ENCODE data around the gene RNLS. TPM values are rescaled to one million over a fixed set of nuclear protein-coding genes. Genes with fewer than 3 reads are reported as not detected.

RNLS gene
- total and polyA plus RNA-seq, 2 of the 8 experiments (the other 6 are each of a cell fraction or from before 2014, with no cell fraction given), result 7.5 to 12.7 TPM

DNA sequence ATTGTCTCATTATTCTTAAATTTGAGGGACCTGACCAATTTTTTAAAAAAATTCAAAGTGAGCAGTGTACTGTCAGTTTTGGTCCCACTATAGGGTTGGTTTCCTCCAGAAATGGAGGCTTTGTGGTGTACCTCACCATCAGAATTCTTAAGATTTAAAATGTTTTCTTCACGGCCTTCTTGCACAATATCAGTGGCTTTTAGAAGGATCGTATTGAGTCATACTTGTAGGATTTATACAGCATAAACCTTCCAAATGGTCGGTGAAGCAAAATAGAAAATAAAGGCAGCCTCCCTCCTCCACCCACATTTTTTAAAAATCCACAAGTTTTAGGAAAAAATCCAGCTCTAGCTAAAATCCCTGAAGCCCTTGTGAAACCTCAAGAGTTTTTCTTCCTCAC is 126.4 kb downstream of the RNLS start:
- ChIA-PET CTCF (ENCODE audit: partially characterized antibody) (no interaction called here), POLR2A (ENCODE audit: partially characterized antibody) (no interaction called here)
- no peak overlapping the region for H4K91ac ChIP-seq (replicated peaks; ENCODE audit: insufficient read length, low read length)
- H3K23me2 ChIP-seq (ENCODE audit: low read depth, low read length), result no peaks in the 10 kb centered on the region
- 93% methylated on average over 3 of the region's 3 CpGs; no CpG with 5 or more reads in 1 of the 2 experiments for WGBS, 2 experiments (ENCODE audit: extremely low coverage in 1 of 2, insufficient coverage in 1 of 2, insufficient read length in 1 of 2, insufficient replicate concordance in 2 of 2, low coverage in 1 of 2, low lambda C conversion rate in 2 of 2, missing lambda C conversion rate in 1 of 2)
- H2BK15ac ChIP-seq (ENCODE audit: low read length), result no peak overlapping the region
- no peaks in the 10 kb centered on the region for H4K20me1 ChIP-seq (replicated peaks in 1 of 2; ENCODE audit: control insufficient read depth in 1 of 2, insufficient read depth in 2 of 2, low read length in 2 of 2)
- no peak overlapping the region for H2AFZ ChIP-seq (ENCODE audit: low read length)
- H3K23ac ChIP-seq (ENCODE audit: insufficient read length), result no peak overlapping the region
- H3K4me3 ChIP-seq (ENCODE audit: extremely low read depth in 1 of 4, insufficient read depth in 2 of 4, low read depth in 3 of 4, low read length in 4 of 4), result no peak overlapping the region
- DNase-seq (ENCODE audit: low read depth in 1 of 2, low spot score in 2 of 2) (no peak), FAIRE-seq (no peak)
- no peak overlapping the region for H4K5ac ChIP-seq (ENCODE audit: insufficient read length, low read depth, low read length)
- H2BK20ac ChIP-seq (ENCODE audit: low read length), result no peak overlapping the region
- H2BK12ac ChIP-seq (ENCODE audit: low read depth, low read length), result no peak overlapping the region
- H3K4ac ChIP-seq (replicated peaks; ENCODE audit: insufficient read length, low read depth, low read length), result no peak overlapping the region
- no peak overlapping the region for H3K56ac ChIP-seq (replicated peaks; ENCODE audit: insufficient read length, low read depth, low read length)
- H2AK5ac ChIP-seq (ENCODE audit: low read depth, low read length), result no peak overlapping the region
- no peaks in the 10 kb centered on the region for H3K4me1 ChIP-seq (replicated peaks in 1 of 4; ENCODE audit: control insufficient read depth in 3 of 4, insufficient read depth in 4 of 4, low read length in 3 of 4)
- no peak for TF ChIP-seq RAD21 (IDR thresholded peaks at IDR 0.05 in 1 of 2, conservative IDR thresholded peaks at IDR 0.05 in 1 of 2; ENCODE audit: low read depth in 2 of 2, low read length in 2 of 2)
- no peak for TF ChIP-seq TAF1 (IDR thresholded peaks at IDR 0.05; ENCODE audit: low read depth, low read length)
- TF ChIP-seq GTF2F1 (IDR thresholded peaks at IDR 0.05; ENCODE audit: borderline replicate concordance, low read depth, low read length), result no peak
- H4K8ac ChIP-seq (ENCODE audit: extremely low read depth, insufficient read depth, low read length), result no peak overlapping the region
- no peak overlapping the region for H3K4me2 ChIP-seq (ENCODE audit: insufficient read depth in 1 of 2, low read depth in 2 of 2, low read length in 2 of 2)
- H3K14ac ChIP-seq (ENCODE audit: insufficient read length), result no peak overlapping the region
- no peak overlapping the region for H2BK5ac ChIP-seq (ENCODE audit: low read depth, low read length)
- H2BK120ac ChIP-seq (replicated peaks; ENCODE audit: low read depth, low read length), result no peak overlapping the region
- H3K18ac ChIP-seq (ENCODE audit: extremely low read depth, low read length), result no peak overlapping the region
- no peaks in the 10 kb centered on the region for H3K9me3 ChIP-seq (ENCODE audit: insufficient read depth in 2 of 2, low read depth in 1 of 2, low read length in 1 of 2)
- no peak overlapping the region for H3K9ac ChIP-seq (replicated peaks in 1 of 4; ENCODE audit: extremely low read depth in 1 of 4, low read depth in 3 of 4, low read length in 3 of 4)
- H3K27me3 ChIP-seq (replicated peaks in 1 of 4; ENCODE audit: control insufficient read depth in 3 of 4, extremely low read depth in 1 of 4, insufficient read depth in 3 of 4, low read length in 3 of 4), result no peaks in the 10 kb centered on the region
- no peak overlapping the region for H3K27ac ChIP-seq (ENCODE audit: low read depth, low read length)
- H3K36me3 ChIP-seq (ENCODE audit: control insufficient read depth in 2 of 4, insufficient read depth in 4 of 4, low read length in 3 of 4), result no peaks in the 10 kb centered on the region
- H3K79me2 ChIP-seq (ENCODE audit: control insufficient read depth in 1 of 2, insufficient read depth in 2 of 2, low read length in 2 of 2), result no peaks in the 10 kb centered on the region
- H3K79me1 ChIP-seq (ENCODE audit: low read depth, low read length), result no peaks in the 10 kb centered on the region
